Measurements from ENCODE around the gene UQCRC2. TPM values are rescaled to one million over a fixed set of nuclear protein-coding genes. Genes with fewer than 3 reads are reported as not detected.

Gene UQCRC2
- total and polyA plus RNA-seq, 7 donors = 179 to 453 (median 220) TPM

DNA sequence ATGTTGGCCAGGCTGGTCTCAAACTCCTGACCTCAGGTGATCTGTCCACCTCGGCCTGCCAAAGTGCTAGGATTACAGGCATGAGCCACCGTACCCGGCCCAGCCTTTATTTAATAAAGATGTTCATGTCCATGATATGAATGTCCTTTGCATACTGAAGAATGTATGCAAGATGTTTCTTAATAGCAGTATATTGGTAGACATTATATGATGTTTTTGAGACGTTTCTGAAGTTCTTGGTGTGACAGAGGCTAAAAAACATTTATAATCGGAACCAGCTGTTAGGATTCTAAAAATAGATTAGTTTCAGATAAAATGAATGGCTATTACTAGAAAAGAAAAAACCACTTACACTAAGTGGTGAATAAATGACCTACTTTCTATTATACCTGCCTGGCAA is 36.0 kb downstream of the UQCRC2 start:
- WGBS, 2 donors = 74 to 78% methylated on average over 5 of the region's 5 CpGs
- H3K4me3 ChIP-seq = no peak overlapping the region
- no peaks in the 10 kb centered on the region for H3K4me1 ChIP-seq
- no peak for DNase-seq
- intact Hi-C loops (cut with DNase I) = no loop called here
- TF ChIP-seq EP300 (IDR thresholded peaks at IDR 0.05) = no peak
- no peak for TF ChIP-seq POLR2A (IDR thresholded peaks at IDR 0.05)
- TF ChIP-seq, protein P1, sequence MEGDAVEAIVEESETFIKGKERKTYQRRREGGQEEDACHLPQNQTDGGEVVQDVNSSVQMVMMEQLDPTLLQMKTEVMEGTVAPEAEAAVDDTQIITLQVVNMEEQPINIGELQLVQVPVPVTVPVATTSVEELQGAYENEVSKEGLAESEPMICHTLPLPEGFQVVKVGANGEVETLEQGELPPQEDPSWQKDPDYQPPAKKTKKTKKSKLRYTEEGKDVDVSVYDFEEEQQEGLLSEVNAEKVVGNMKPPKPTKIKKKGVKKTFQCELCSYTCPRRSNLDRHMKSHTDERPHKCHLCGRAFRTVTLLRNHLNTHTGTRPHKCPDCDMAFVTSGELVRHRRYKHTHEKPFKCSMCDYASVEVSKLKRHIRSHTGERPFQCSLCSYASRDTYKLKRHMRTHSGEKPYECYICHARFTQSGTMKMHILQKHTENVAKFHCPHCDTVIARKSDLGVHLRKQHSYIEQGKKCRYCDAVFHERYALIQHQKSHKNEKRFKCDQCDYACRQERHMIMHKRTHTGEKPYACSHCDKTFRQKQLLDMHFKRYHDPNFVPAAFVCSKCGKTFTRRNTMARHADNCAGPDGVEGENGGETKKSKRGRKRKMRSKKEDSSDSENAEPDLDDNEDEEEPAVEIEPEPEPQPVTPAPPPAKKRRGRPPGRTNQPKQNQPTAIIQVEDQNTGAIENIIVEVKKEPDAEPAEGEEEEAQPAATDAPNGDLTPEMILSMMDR (IDR thresholded peaks at IDR 0.05) = no peak
- no peak for TF ChIP-seq POLR2AphosphoS5 (IDR thresholded peaks at IDR 0.05)
- no peaks in the 10 kb centered on the region for H3K9me3 ChIP-seq
- no peaks in the 10 kb centered on the region for H3K27me3 ChIP-seq
- no peak overlapping the region for H3K27ac ChIP-seq
- H3K36me3 ChIP-seq = peaks cover 0 to 15% (median 4%) of the 10 kb centered on the region in 4 donors

DNA sequence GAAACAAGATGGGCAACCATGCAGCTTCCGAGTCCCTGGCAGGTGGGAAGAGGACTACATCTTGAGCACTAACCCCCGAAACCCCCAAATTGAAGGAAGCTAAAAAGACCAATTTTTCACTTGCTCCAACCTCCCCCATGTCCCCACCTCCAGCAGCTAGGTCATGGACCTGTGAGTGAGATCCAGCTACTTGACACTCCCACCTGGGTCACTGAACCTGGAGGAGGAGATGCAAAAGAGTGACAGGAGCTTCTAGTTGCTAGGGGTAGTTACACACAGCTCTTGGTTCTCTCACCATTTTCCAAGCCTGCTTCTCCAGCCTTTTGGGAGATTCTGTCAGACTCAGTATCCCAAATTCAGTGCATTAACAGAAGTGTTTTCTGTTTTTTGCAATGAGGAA is 36.6 kb downstream of the UQCRC2 start:
- intact Hi-C loops (cut with DNase I) = no loop called here
- WGBS, 2 donors = 95% methylated on average over 2 of the region's 2 CpGs
- no peak overlapping the region for H3K27ac ChIP-seq

DNA sequence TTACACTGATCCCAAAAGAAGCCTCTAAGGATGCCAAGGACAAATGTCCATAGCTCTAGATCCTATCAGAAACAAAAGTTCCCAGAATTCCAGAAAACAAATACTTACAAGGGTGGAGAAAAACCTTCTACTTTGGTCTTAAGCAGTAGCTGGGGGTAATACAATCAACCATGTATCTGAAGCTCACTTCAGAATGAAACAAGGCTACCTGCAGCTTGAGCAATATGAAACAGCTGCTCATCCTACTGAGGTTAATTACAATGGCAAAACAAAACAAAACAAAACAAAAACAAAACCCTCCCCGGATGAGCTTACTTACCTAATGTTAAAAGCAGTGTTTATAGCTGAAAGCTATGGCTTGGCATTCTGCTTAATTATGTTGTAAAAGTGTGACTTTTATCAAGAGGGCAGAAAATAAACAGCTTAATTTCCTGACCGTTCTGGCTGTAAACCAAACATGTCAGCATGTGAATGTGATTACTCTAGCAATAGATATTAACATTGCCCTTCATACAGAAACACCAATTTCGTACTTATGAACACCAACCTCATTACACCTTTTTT is 37.3 kb downstream of the UQCRC2 start:
- peaks cover 0 to 6% (median under 1%) of the 10 kb centered on the region in 4 donors for H3K36me3 ChIP-seq
- H3K4me3 ChIP-seq = no peak overlapping the region
- WGBS, 2 donors = 15 to 51% methylated on average over 3 of the region's 3 CpGs
- no peak overlapping the region for H3K27ac ChIP-seq
- no peaks in the 10 kb centered on the region for H3K4me1 ChIP-seq
- no peaks in the 10 kb centered on the region for H3K9me3 ChIP-seq
- DNase-seq = no peak
- no peaks in the 10 kb centered on the region for H3K27me3 ChIP-seq
- intact Hi-C loops (cut with DNase I) = no loop called here
- TF ChIP-seq, protein P1 (IDR thresholded peaks at IDR 0.05) = no peak
- TF ChIP-seq EP300 (IDR thresholded peaks at IDR 0.05) (no peak), POLR2A (IDR thresholded peaks at IDR 0.05) (no peak), POLR2AphosphoS5 (IDR thresholded peaks at IDR 0.05) (no peak)

More for the DNA sequence above, 36.6 kb downstream of the UQCRC2 start:
- Histone ChIP-seq H3K9me3 (no peaks in the 10 kb centered on the region), H3K4me1 (no peaks in the 10 kb centered on the region), H3K27me3 (no peaks in the 10 kb centered on the region), H3K4me3 (no peak overlapping the region), H3K36me3 (peaks cover 0 to 9% (median 2%) of the 10 kb centered on the region in 4 donors)
- DNase-seq = no peak
- no peak for TF ChIP-seq POLR2AphosphoS5 (IDR thresholded peaks at IDR 0.05)
- no peak for TF ChIP-seq POLR2A (IDR thresholded peaks at IDR 0.05)
- TF ChIP-seq, protein P1 (IDR thresholded peaks at IDR 0.05) = no peak
- TF ChIP-seq EP300 (IDR thresholded peaks at IDR 0.05) = no peak

DNA sequence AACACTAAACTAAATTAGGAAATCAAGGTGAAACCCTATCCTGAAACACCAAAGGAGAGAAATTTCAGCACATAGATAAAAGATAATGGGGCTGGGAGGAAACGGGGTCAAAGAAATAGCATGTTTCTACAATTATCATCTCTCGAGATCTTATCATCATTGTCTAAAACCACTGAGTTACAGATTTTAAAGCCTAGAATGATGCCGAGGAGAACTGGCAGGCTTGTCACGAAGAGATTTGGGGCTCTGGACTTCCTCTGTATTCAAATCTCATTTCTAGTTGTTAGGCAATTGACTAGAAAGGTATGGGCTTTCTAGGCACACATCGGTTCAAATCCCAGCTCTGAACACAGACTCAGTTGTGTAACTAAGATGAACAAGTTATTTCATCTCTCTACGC is 38.5 kb downstream of the UQCRC2 start:
- 78 to 85% methylated on average over 6 of the region's 6 CpGs for WGBS, 2 donors
- Histone ChIP-seq H3K4me1 (no peaks in the 10 kb centered on the region), H3K27ac (no peak overlapping the region), H3K27me3 (no peaks in the 10 kb centered on the region), H3K4me3 (no peak overlapping the region), H3K36me3 (no peaks in the 10 kb centered on the region), H3K9me3 (no peaks in the 10 kb centered on the region)
- TF ChIP-seq EP300 (IDR thresholded peaks at IDR 0.05) = no peak
- TF ChIP-seq, protein P1 (IDR thresholded peaks at IDR 0.05) = no peak
- no peak for TF ChIP-seq POLR2A (IDR thresholded peaks at IDR 0.05)
- TF ChIP-seq POLR2AphosphoS5 (IDR thresholded peaks at IDR 0.05) = no peak
- intact Hi-C loops (cut with DNase I) = no loop called here
- DNase-seq = no peak
